HG03108 (cell line): Measurements from ENCODE around the gene AIFM1.

ENCODE experiments used
- ATAC-seq: cut with Tn5 transposase; IDR thresholded peaks from one replicate; pipeline ENCODE4 v1.9.1; 2021; ENCODE audit warnings: moderate library complexity; ENCODE audit not compliant: unreplicated experiment

The AIFM1 gene

DNA sequence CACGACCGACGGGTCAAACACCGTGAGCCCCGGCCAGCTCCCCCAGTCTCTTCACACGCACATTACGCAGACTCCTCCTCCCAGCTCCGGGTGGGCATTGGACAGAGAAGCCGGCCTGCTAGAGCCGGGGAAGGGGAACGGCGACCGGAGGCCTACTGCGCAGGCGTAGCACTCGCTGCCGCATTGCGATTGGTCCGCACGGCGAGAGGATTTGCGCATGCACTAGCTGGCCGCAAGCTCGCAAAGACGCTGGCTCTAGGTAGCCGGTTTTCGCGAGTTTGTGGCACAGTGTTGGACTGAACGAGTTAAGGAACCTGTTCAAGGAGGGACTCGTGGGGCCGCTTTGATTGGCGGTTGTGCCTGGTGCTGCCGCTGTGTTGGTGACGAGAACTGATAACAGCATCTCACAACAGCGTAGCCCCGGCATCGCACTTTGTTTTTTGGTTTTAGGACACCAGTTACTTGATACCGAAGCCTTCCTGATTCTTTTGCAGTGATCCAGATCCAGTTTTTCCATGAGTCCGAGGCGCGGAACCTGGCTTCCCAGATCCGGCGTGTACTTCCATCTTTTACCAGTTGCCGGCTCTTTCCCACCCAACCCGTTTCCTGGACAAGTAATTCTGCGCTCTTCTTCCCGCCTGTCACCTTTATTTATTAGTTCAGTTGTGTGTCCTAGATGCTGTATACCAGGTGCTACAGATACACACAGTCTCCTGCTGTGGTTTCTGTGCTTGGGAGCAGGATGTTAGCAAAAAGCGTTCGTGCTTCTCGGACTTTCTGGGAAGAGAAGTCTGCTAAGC lies at the start of gene AIFM1:
Gene AIFM1 (minus strand): TSS at position 139 of the 800 bp plus-strand sequence. CDS start 185 bp downstream, outside the sequence.
- peak; percentile 89 for ATAC-seq

DNA sequence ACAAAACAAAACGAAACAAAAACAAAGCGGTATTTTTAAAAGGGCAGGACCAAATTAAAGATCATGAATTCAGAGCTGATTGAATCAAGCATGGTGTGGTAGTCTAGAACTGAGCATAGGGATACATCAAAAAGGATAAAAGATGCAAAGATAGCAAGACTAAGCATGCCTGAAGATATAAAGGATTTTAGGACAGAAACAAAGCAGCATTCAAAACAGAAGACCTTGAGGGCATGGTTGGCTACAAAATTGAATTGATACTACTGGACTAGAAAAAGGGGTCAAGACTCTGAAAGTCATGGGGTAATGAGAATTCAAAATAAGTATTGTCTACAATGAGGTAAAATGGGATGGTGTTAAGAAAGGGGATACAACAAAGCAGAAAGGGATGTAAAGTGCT lies 47.7 kb upstream of the AIFM1 start:
- ATAC-seq: no peak

DNA sequence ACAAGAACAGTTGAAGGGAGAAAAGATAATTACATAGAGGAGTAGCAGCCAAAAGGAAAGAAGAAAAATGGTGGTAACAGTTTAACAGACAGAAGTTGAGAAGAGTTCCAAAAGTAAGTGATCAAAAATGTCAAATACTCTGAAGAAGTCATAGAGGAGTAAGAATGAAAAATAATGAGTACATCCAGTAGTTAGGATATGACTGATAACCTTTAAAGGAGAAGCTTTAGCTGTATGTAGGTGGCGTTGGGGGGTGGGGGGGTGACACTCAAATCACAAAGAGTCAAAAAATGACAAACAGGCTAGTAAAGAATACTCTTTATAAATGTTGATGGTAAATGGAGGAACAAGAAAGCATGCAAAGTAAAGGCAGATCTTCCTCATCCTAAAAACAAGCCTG lies 46.7 kb upstream of the AIFM1 start:
- ATAC-seq: no peak

DNA sequence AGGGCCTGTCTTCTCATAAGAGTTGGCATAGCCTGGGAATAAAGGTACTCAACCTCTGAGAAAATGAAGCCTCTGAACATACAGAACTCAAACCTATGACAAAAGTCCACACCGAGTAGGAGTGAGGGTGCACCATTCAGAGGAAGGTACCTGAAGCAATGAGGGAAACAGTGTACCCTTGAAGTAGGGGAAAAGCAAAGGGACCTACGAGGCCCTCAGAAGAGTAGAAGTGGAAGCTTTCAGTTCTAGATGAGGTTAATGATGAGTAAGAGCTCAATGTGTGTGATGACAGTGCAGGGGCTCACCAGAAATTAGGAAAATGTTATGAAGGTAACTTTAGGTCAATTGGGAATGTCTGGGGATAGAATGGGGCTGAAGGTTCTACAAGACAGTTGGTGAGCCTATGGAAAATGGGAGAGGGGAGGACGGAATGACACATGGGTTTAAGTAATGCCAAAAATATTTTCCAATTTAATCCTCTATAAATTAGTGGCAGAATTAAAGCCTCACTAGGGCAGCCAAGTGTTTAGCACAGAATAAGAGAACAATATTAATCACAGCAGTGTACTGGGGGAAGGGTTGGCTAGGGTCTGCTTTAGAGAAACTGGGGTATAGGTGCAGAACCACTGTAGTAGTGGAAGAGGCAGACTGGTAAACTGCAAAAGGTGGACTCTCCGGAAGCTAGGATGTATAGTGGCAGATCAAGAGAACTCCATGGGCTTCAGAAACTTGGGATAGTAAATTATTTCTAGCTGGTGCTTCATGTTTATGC lies 46.0 kb upstream of the AIFM1 start:
- no peak for ATAC-seq

DNA sequence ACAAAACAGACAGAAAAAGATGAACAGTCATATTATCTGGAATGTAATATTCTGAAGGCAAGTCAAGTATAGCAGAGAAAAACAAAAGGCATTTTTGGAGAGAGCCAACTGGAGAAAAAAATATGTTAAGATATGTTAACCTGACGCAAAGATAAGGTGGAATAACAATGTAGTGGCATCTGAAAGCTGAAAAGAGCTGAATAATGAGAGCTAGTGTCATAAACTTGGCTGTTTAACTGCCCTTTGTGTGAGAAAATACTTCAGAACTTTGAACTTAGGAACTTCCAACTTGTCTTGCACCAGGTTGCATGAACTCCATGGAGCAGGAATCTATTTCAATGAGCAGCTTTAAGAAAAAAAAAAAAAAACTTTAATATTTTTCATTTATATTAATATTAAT lies 39.0 kb upstream of the AIFM1 start:
- ATAC-seq: no peak

DNA sequence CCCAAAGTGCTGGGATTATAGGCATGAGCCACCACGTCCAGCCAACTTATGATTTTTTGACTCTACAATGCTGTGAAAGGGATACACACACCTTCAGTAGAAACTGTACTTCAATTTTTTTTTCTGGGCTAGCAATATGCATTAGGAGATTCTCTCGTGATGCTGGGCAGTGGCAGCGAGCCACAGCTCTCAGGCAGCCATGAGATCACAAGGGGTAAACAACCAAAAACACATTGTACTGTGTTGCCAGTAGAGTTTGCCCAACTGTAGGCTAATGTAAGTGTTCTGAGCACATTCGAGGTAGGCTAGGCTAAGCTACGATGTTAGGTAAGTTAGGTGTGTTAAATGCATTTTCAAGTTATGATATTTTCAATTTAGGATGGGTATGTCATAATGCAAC lies 31.8 kb upstream of the AIFM1 start:
- ATAC-seq: no peak

DNA sequence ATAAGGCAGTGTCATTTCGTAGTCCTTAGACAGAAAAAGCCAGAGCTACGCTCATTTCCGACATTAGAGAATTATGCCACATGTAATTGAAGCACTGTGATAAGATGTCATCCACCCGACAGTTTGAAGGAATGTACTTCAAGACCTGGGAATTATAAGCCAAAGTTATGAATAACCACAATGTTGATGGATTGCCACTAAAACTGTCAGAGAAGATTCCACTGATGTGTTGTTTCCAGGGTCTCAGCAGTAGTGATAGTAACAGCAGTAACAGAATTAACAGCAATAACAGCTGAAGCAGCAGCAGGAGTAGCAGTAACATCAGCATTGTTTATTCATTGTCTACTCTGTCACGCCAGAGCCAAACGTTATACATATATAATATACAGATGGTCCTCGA lies 30.8 kb upstream of the AIFM1 start:
- no peak for ATAC-seq

DNA sequence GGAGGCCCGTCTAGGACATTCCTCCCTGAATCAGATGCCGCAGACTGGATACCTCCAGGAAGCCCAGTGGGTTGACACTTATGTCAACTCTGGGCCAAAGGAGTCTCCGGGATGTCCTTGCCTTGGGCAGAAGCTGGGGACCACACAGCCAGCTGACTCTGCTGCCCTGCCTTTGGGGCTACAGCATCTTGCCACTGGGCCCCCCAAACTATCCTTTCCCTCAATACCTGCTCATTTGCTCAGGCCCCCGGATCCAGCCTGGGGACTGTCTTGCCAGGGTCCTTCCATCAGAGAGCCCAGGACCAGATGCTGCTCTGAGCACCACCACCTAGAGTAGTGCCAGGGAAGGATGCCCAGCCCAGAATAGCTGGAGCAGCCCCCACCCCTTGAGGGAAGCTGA lies 25.2 kb upstream of the AIFM1 start:
- ATAC-seq: no peak

DNA sequence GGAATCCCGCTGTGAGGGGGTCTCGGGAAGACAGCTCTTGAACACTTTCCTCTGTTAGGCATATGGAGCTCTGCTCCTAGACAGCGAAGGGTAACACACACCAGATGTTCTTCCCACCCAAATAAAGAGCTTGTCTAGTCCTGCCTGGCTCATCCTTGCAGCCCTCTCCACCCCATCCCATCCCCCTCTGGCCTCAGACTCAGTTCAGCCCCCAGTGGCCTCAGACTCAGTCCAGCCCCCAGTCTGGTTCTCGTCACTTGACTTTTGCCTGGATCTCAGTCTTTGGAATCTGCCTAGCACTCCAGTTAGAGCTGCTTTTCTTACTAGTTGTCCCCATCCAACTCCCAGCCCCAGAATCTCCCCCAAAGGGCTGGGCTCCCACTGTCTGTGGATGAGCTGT lies 21.0 kb upstream of the AIFM1 start:
- no peak for ATAC-seq

DNA sequence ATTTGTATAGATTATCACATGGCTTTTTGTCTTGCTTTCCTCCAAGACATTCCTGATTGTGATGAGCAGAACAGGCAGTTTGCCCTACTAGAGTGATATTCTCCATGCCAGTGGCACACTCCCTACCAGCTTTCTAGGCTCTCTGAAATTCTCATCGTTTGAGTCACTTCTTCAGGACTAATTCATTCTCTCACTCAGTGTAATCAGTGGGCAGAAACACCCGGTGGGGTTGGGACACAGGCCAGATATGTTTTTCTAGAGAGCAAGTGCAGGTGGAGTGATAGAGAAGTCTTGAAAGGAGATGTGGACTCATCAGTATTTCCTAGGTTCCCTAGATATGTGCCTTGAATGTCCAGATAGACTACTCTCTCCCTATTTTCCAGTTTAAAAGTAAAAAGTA lies 19.2 kb upstream of the AIFM1 start:
- no peak for ATAC-seq

DNA sequence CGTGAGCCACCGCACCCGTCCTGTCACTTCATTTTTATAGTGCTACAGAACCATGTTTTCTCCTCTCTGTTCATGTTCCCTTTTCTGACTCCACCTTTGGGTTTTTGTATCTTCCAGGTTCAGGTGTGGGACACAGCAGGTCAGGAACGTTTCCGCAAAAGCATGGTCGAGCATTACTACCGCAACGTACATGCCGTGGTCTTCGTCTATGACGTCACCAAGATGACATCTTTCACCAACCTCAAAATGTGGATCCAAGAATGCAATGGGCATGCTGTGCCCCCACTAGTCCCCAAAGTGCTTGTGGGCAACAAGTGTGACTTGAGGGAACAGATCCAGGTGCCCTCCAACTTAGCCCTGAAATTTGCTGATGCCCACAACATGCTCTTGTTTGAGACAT lies 18.5 kb upstream of the AIFM1 start:
- ATAC-seq: no peak

DNA sequence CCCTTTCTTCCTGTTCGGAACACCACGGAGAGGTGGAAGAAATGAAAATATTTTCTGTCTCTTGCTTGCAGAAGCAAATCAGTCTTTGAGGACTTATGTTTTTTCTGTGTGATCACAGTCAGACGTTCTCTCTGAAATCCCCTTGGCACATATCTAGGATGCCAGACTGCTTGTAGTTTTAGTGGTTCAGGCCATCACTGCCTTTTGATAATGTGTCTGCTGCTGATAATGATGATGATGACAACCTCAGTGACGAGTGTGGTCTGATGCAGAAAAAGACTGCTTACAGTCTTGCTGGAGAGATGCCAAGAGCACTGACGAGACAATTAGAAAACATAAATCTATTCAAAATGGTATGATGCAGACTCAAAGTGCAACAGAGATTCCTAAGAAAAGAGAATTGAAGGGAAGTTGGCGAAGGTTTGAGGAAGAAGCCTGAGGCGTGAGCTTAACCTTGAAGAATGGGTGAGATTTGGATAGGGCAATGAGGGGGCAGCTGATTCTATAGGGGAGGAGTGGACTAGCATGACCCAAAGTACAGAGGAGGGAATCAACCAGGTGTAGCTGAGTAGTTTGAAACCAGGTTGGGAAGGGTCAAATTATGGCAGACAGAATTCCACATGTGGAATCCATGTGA lies 14.1 kb upstream of the AIFM1 start:
- no peak for ATAC-seq

DNA sequence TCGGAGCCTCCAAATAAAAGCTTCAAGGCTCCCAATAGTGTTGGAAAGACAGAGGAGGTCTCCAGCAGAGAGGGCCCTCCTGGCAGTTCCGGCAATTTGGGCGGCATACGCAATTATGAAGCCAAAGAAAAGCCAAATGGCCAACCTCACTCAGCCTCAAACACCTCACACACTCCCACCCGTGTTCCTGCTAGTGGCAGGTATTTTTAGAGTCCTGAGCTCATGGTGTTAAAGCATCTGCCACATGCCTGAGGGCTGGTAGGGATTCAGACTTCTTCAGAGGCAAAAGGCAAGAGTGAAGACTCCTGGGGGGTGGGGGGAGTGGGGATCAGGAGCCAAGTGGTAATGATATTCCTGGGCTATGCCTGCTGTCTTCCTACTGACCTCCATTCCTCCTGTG lies 13.5 kb upstream of the AIFM1 start:
- no peak for ATAC-seq

DNA sequence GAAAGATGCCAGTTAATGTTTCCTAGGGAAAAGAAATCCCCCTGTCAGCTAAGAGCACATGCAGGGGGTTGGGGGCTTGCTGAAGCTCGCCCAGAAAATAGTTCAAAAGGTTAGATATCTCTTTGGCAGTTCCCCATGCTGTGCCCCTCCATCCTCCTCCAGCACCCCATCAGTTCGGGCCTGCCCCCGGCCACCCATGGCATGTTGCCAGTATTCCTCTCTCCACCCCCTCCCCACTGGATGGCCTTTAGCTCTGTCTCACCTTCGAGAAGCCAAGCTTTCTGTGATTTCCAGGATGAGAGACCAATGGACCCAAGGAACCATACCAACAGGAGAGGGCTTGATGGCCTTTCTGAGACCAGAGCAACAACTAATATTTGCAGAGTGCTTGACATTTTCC lies 11.3 kb upstream of the AIFM1 start:
- ATAC-seq: no peak

DNA sequence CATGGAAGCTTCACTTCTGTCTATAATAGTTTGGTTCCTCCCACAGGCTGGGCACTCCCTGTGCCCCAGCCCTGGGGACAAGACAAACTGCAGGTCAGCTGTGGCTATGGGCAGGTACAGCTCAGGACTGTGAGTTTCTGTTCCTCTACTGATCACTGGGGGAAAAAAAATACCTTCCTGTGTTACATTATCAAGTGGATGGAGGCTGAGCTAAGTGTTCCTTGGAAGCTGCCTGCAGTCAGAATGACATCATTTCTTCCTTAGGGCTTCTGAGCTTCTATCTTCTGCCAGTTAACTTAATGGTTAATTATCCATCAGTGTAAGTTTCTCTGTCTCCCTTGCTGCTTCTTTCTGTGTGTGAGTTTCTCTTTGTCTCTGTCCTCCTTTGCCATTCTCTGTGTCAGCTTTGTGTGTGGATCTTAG lies 10.7 kb upstream of the AIFM1 start:
- ATAC-seq: peak; percentile 77

DNA sequence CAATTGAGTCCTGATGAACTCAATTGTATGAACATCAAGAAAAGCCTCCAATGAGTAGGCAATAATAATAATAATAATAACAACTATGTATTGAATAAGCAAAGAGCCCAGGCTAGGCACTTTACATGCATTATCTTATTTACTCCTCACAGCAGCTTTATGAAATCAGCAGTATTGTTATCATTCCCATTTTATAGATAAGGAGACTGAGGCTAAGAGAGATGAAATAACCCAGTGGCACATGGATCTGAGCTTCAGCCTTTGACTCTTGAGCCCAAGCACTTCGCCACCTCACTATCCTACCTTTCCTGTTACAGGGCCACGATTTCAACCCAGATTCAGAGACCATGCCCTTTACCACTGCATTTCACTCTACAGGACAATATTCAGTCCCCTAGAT lies 9.3 kb upstream of the AIFM1 start:
- ATAC-seq: no peak

DNA sequence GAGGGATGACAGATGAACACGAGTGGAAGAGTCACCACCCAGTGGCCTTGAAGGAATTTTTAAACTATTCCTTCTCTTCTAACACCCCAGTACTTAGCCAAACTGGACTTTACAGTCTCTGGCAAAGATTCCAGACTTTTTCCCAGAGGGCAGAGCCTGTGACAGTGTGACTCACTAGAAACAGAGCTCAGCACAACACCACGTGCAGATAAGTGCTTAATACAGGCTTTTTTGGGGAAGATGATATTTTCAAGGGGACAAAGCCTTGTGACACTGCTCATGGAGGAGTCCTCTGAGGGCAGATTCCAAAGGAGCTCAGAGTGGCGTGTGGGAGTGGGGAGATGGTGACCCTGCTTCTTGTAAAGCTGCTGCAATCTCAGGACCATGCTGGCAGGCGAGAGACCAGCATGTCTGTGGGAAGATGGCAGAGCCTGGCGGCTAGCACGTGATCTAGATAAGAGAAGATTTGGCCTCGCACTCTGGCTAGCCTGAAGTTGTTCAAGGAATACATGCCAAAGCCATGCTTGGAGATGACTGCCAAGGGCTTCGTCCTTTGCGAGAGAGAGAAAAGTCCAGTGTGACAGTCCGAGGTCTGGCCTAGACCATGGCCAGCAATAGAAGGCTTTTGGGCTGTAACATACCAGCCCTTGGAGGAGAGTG lies 8.5 kb upstream of the AIFM1 start:
- ATAC-seq: no peak

DNA sequence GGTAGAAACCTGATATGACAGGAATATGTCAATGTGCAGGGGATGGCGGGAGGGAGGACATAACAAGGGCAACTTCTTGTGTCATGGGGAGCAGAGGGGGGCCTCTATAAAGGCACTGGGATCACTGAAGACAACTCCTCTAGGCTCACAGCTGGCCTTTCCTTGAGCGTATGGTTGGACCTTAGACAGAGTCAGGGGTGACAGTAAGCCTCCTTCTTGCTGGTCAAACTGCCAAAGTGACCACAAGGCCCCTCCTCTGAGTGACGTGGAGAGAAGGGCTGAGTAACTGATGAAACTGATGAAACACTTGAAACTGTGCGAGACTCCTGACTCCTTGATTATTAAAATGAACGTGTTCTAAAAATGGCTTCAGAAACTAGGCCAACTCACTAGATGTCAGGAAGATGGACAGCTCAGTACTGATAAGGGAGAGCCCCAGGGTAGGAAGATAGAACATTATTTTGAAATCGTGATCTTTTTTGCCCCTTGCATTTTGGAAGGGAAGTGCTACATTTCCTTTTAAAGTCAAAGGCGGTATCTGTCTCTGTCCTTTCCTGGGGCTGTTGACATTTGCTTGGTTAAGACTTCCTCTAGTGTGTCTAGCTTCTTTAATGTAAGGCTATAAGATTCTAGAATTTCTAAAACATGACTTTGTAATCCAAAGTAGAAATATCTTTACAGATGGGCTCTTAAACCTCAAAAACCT lies 7.7 kb upstream of the AIFM1 start:
- ATAC-seq: peak; percentile 48

DNA sequence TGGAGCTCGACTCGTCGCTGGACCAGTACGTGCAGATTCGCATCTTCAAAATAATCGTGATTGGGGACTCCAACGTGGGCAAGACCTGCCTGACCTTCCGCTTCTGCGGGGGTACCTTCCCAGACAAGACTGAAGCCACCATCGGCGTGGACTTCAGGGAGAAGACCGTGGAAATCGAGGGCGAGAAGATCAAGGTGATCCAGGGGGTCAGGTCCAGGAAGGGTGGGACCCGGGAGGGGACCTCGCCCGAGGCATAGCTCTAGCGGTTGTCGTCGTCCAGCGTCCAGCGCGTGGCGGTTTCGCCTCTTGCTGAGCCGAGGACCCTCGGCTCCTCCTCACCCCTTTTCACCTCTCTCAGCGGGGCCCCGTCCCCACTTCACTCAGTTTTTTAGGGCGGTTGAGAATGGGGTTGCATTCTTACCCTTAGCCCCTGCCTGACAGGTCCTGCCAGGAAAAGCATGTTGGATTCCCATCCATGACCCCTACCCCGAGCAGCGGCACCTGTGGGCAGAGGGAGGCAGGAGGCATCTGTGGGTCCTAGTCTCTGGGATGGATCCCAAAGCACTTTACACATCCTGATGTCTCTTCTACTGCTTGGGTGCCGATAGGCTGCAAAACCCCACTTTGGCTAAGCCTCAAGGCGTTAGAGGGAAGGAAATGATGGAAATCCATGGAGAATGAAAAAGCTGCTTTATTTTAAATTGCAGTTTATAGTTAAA lies 6.6 kb upstream of the AIFM1 start:
- ATAC-seq: no peak

DNA sequence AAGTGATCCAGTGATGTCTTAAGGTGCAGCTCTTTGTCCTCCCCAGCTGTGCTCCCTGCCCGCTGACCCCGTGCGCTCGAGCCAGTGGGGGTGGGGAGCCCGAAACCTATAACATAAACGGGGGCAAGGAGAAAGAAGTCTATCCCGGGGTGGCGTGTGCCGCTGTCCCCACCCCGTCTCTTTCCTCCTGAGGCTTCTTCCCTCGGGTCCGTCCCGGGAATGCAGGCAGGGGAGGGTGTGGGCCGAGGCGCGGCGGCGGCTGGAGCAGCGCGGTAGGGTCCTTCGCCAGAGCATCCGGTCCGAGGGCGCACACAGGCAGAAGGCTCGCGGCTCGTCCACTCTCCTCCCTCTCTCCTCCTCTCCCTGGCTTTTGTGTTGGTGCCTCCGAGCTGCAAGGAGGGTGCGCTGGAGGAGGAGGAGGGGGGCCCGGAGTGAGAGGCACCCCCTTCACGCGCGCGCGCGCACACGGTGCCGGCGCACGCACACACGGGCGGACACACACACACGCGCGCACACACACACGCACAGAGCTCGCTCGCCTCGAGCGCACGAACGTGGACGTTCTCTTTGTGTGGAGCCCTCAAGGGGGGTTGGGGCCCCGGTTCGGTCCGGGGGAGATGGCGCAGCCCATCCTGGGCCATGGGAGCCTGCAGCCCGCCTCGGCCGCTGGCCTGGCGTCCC lies 5.9 kb upstream of the AIFM1 start, which contains the start of gene RAB33A:
Gene RAB33A (plus strand): TSS at position 517 of the 681 bp plus-strand sequence. CDS start 101 bp downstream, at position 618.
- no peak for ATAC-seq
